GM06990 (cell line): Measurements from ENCODE around the gene CTAG1A.
"Not testable (repeated sequence)": the region's sequence is repeated elsewhere in the genome, so short reads cannot be mapped to it uniquely, and the experiment has no call there.

ENCODE experiments used
- DNase-seq: peaks from one replicate; pipeline ENCODE4 v3.0.0-alpha.2; 2011; ENCODE audit not compliant: insufficient read length; ENCODE audit errors: extremely low read depth
- H3K27me3 ChIP-seq: replicated peaks from 2 replicates; pipeline ENCODE4 v1.6.0; 2011; ENCODE audit warnings: low read length; ENCODE audit not compliant: control insufficient read depth, insufficient read depth
- H3K36me3 ChIP-seq: 2 replicates; pipeline ENCODE4 v1.5.1; 2011; ENCODE audit warnings: low read length; ENCODE audit not compliant: control insufficient read depth, insufficient read depth
- H3K4me3 ChIP-seq: replicated peaks from 2 replicates; pipeline ENCODE4 v1.5.1; 2011; ENCODE audit warnings: low read depth, mild to moderate bottlenecking, control low read depth, low read length
- TF ChIP-seq, protein P1 (sequence below): IDR thresholded peaks from 2 replicates; pipeline ENCODE4 v1.5.1; 2011; ENCODE audit warnings: low read length, control low read depth, mild to moderate bottlenecking, inconsistent platforms; ENCODE audit not compliant: insufficient read depth, poor library complexity, severe bottlenecking

The CTAG1A gene

DNA sequence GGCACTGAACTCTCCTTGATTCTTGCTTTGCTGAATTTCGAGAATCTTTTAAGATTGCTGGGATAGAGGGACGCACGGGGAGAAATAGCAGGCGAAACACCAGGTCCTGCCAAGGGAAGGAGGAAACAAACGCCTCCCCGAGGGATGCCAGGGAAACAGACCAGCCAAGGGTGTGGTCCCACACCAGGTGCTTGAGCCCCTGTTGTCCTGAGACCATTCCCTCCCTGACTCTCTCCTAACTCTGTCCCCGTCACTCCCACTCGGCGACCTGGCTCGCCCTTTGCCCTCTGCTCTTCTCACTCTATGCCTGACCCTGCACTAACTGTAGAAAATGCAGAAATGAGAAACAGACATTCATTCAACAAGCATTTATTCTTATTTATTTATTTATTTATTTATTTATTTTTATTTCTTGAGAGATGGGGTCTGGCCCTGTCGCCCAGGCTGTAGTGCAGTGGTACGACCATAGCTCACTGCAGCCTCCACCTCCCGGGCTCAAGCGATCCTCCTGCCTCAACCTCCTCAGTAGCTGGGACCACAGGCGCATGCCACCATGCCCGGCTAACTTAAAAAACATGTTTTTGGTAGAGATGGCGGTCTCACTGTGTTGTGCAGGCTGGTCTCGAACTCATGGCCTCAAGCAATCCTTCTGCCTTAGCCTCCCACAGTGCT is 18.0 kb downstream of the CTAG1A start:
- DNase-seq, result no peak
- TF ChIP-seq, protein P1, sequence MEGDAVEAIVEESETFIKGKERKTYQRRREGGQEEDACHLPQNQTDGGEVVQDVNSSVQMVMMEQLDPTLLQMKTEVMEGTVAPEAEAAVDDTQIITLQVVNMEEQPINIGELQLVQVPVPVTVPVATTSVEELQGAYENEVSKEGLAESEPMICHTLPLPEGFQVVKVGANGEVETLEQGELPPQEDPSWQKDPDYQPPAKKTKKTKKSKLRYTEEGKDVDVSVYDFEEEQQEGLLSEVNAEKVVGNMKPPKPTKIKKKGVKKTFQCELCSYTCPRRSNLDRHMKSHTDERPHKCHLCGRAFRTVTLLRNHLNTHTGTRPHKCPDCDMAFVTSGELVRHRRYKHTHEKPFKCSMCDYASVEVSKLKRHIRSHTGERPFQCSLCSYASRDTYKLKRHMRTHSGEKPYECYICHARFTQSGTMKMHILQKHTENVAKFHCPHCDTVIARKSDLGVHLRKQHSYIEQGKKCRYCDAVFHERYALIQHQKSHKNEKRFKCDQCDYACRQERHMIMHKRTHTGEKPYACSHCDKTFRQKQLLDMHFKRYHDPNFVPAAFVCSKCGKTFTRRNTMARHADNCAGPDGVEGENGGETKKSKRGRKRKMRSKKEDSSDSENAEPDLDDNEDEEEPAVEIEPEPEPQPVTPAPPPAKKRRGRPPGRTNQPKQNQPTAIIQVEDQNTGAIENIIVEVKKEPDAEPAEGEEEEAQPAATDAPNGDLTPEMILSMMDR, result no peak
- Histone ChIP-seq H3K27me3 (no peaks in the 10 kb centered on the region; the same call in 1 of the 2 replicates), H3K36me3 (no peaks in the 10 kb centered on the region), H3K4me3 (no peak overlapping the region)

DNA sequence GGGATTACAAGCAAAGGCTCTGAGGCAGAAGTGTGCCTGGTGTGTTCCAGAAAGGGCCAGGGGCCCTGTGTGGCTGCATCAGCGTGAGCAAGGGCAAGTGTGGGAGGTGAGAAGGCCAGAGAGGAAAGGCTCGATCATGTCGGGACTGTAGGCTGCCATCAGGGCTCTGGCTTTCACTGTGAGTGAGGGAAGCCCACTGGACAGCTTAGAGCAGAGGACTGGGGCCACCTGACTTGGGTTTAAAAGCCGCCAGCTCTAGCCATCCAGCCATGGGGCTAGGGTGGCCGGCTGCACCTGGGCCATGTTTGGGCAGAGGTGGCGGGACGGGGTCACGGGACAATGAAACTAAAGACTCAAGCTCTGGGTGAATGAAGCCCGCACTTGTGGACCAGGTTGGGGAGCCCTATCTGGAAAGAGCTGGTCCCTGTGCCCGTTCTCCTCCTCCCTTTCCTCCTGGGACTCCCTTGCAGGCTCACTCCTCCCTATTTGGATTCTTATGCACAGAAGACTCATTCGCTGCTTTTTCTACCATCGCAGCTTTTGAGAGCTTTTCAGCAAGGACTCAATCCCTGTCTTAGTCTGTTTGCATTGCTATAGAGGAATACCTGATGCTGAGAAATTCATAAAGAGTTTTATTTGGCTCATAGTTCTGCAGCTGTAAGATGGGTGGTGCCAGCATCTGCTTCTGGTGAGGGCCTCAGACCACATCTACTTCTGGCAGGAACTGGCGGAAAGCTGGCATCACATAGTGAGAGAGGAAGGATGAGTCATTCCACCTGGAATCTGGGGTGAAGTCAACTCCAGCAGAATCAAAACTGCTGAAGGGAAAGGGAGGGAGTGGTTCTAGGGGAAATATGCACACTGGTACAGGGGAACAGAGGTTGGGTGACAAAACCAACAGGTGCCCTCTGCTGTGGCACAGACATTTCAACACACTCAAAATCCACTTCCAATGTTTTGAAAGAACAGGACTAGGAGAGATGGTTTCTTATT is 18.8 kb downstream of the CTAG1A start:
- no peak for DNase-seq
- Histone ChIP-seq H3K36me3 (no peaks in the 10 kb centered on the region), H3K27me3 (no peaks in the 10 kb centered on the region; the same call in 1 of the 2 replicates), H3K4me3 (no peak overlapping the region)
- TF ChIP-seq, protein P1, result no peak

DNA sequence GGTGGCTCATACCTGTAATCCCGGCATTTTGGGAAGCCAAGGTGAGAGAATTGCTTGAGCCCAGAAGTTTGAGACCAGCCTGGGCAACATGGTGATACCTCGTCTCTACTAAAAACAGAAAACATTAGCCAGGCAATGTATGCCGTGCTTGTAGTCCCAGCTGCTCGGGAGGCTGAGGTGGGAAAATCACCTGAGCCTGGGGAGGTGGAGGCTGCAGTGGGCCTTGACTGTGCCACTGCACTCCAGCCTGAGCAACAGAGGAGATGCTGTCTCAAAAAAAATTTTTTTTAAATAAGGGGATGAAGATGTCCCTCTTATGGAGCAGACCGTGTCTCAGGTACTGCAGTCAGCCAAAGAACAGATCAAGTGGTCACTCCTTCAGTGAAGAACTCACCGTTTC is 20.6 kb downstream of the CTAG1A start:
- Histone ChIP-seq H3K27me3 (no peaks in the 10 kb centered on the region; the same call in 1 of the 2 replicates), H3K36me3 (no peaks in the 10 kb centered on the region), H3K4me3 (no peak overlapping the region)
- DNase-seq, result no peak
- TF ChIP-seq, protein P1, result no peak

DNA sequence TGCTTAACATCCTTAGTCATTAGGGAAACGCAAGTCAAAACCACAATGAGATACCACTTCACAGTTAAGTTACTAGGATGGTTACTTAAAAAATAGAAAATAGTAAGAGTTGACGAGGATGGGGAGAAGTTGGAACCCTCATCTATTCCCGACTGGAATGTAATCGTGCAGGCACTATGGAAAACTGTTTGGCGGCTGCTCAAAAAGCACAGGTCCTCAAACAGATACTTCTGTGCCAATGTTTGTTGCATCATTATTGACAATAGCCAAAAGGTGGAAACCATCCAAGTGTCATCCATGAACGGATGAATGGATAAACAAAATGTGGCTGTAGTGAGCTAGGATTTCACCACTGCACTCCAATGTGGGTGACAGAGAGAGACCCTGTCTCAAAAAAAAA is 22.4 kb downstream of the CTAG1A start:
- Histone ChIP-seq H3K36me3 (no peaks in the 10 kb centered on the region), H3K27me3 (no peaks in the 10 kb centered on the region; the same call in 1 of the 2 replicates), H3K4me3 (no peak overlapping the region)
- DNase-seq, result no peak
- TF ChIP-seq, protein P1, result no peak

DNA sequence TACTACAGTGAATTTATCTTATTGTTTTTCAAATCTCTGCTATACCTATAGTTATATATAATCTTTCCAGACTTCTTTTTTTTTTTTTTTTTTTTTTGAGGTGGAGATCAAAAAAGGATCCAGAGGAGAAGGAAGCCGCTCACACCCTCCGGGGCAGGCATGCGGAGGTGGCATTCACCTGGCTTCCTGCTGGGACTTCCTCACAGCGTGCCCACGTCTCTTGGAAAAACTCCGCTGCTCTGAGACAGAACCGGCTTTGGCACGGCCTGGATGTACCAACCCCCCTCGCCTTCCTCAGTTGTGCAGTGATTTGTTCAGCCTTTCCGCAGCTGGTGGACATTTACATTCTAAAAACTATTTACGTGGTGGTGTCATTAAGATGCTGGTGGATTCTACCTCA is 23.0 kb downstream of the CTAG1A start:
- not testable (repeated sequence) for DNase-seq, H3K4me3 ChIP-seq, H3K36me3 ChIP-seq, H3K27me3 ChIP-seq

DNA sequence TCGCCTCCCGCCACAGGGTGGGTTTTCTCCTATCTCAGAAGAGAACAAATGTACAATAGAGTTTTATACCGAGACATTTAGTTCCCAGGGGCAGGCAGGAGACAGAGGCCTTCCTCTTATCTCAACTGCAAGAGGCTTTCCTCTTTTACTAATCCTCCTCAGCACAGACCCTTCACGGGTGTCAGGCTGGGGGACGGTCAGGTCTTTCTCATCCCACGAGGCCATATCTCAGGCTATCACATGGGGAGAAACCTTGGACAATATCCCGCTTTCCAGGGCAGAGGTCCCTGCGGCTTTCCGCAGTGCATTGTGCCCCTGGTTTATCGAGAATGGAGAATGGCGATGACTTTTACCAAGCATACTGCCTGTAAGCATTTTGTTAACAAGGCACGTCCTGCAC is 23.9 kb downstream of the CTAG1A start:
- H3K4me3 ChIP-seq, DNase-seq, H3K36me3 ChIP-seq, H3K27me3 ChIP-seq: not testable (repeated sequence)

DNA sequence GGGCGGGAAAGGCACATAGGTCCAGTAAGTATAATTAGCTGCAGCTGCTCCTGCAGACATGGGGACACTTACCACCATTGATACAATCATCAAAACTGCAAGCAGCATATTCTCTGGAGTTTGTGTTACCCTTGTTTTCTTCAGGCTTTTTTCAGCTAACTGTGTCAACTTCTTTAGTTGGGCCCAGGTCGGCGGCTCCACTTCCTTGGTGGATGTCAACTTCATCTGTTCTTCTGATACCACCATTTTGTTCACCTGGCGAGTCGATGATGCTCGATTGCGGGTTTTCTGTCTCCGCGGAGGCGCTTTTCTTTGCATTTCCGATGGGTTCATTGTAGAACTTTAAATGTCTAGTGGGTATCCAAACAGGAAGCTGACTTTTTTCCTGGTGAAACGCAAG is 26.2 kb downstream of the CTAG1A start:
- not testable (repeated sequence) for H3K27me3 ChIP-seq, DNase-seq, H3K36me3 ChIP-seq, H3K4me3 ChIP-seq

DNA sequence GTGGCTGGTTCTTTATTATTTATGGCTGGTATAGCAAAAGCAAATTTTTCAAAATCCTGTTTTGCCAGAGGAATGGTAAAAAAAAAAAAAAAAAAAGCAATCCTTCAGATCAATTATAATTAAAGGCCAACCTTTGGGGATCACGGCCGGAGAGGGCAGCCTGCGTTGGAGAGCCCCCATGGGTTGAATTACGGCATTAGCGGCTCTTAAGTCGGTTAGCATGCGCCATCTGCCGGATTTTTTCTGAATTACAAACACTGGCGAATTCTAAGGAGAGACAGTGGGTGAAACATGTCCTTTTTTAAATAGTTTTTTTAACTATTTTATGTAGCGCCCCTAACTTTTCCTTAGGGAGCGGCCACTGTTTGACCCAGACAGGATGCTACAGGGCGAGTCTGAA is 28.7 kb downstream of the CTAG1A start:
- not testable (repeated sequence) for H3K4me3 ChIP-seq, H3K36me3 ChIP-seq, H3K27me3 ChIP-seq, DNase-seq

DNA sequence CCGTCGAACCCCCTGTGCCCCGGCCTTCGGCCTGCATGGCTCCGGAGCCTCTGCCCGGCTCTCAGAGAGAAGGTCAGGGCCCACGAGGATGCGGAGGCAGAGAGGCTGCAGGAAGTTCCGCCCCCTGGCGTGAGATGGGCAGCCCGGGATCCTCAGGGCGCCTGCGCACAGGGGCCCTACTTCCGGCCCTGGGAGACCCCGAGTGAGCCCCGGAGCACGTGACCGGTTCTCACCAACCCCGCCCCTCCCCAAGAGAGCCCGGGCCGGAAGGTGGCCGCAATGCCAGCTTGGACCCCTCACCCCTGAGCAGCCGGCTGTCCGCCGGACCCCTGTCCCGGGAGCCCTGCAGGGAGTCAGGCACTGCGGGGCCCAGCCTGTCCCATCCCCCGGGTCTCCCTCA is 34.2 kb downstream of the CTAG1A start, which contains the start of gene CTAG1B:
CTAG1B (minus strand) TSS at position 101 of the 400 bp plus-strand sequence; CDS start at position 37, 64 bp downstream.
- H3K27me3 ChIP-seq, H3K4me3 ChIP-seq, DNase-seq, H3K36me3 ChIP-seq: not testable (repeated sequence)
